HAP-1 (cell line): ENCODE data around the gene RSPH1.

Experiments
- DNase-seq, 2 experiments: peaks; one replicate each; pipeline ENCODE4 v3.0.0-alpha.2; 2016 to 2020; ENCODE audit warnings: low spot score in 2 of 2
- H3K27me3 ChIP-seq: fragments of 250-450 bp; sonication (Bioruptor Pico); 2 replicates; pipeline ENCODE4 v1.5.1; 2020; ENCODE audit warnings: low read depth, mild to moderate bottlenecking, moderate library complexity
- H3K36me3 ChIP-seq: fragments of 250-450 bp; sonication (Bioruptor Pico); replicated peaks from 2 replicates; pipeline ENCODE4 v1.5.1; 2020; ENCODE audit warnings: mild to moderate bottlenecking
- H3K4me1 ChIP-seq: fragments of 250-450 bp; sonication (Bioruptor Pico); 2 replicates; pipeline ENCODE4 v1.5.1; 2020; ENCODE audit warnings: mild to moderate bottlenecking
- H3K4me3 ChIP-seq: fragments of 250-450 bp; sonication (Bioruptor Pico); 2 replicates; pipeline ENCODE4 v1.5.1; 2020; ENCODE audit warnings: mild to moderate bottlenecking, moderate library complexity
- H3K9me3 ChIP-seq: fragments of 250-450 bp; sonication (Bioruptor Pico); 2 replicates; pipeline ENCODE4 v1.5.1; 2020; ENCODE audit warnings: mild to moderate bottlenecking, moderate library complexity
- in situ Hi-C: fragments of 300-500 bp; cut with MboI; formaldehyde crosslinking; loops from 3 replicates; pipeline ENCODE4 v1.14.3; 2020; ENCODE audit warnings: low sequenced_read_pairs, inconsistent platforms, mixed read lengths

RSPH1 gene

DNA sequence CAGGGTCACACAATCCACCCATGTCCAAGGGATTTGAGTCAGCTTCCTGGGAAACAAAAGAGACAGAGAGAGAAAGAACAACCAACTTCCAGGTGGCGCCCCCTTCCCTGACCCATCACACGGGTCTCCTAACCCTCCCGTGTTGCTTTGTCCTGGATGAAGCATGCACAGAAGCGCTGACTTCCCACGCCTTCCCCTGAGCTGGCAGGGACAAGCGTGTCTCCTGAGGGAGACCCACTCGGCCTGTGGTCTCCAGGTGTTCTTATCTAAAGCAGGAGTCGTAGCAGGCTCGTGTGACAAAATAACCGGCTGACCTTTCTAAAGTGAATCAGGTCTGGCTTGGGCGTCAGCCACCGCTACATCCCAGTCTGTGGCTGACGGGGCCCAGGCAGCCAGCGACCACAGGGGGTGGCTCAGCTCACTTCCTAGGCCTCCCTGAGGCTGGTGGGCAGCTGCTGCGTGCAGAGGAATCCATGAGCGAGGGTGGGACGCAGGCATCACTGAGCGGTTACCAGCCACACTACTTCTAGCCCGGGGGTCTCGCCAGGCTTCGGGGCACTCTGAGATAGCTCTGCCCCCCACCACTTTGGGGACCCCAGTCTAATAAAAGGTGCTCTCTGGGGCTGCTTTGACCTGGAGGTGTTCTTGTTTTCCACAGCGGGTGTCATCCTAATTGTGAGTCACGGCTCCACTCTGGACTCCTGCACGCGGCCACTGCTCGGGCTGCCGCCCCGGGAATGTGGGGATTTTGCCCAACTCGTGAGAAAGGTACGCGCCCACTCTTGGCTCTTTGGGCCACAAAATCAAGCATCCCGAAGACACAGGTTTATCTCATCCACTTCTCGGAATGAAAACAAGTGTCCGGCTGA is 51.9 kb downstream of the RSPH1 start:
- Histone ChIP-seq H3K36me3 (no peaks in the 10 kb centered on the region), H3K27me3 (no peaks in the 10 kb centered on the region), H3K9me3 (no peaks in the 10 kb centered on the region), H3K4me1 (no peaks in the 10 kb centered on the region), H3K4me3 (no peak overlapping the region)
- no peak for DNase-seq
- in situ Hi-C loops = no loop called here

DNA sequence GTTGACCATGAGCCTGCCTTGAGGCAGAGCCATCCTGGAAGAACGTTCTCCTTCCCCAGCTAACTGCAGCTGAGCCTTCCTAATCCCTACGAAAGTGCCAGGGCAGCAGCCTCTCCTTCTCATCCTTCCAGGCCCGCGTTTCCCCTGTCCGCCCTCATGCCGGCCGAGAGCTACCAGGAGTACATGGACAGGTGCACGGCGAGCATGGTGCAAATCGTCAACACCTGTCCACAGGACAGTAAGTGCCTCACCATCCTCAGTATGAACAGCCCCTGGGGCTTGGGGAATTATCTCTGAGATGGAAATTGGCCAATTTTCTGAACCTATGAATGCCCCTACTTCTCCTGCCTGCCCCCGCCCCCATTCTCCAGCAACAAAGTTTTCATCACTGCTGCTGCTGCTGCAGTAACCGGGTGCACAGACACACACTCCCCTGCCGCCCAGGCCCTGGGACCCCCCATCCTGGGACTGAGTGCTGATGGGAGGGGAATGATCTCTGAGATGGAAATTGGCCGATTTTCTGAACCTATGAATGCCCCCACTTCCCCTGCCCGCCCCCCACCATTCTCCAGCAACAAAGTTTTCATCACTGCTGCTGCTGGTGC is 52.7 kb downstream of the RSPH1 start:
- DNase-seq = no peak
- H3K4me3 ChIP-seq = no peak overlapping the region
- in situ Hi-C loops = no loop called here
- no peaks in the 10 kb centered on the region for H3K4me1 ChIP-seq
- no peaks in the 10 kb centered on the region for H3K9me3 ChIP-seq
- H3K27me3 ChIP-seq = no peaks in the 10 kb centered on the region
- no peaks in the 10 kb centered on the region for H3K36me3 ChIP-seq

DNA sequence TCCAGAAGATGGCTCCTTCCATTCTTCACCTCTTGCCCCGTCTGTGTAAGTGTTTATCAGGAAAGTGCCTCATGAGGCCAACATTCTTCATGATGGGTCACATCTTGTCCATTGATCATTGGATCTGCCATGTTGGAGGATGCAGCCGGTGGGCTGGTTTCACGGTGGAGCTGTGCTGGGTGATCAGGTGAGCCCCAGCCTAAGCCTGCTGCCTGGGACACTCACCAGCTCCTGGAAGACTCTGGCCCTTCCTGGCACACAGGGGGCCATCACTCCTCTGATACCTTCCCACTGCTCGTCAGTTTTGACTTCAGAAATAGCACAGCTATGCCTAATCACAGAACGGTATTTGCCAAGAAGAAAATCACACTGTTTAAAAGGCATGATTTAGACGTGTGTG is 54.1 kb downstream of the RSPH1 start:
- in situ Hi-C loops = no loop called here
- H3K4me1 ChIP-seq = no peaks in the 10 kb centered on the region
- DNase-seq = no peak
- no peaks in the 10 kb centered on the region for H3K27me3 ChIP-seq
- no peaks in the 10 kb centered on the region for H3K9me3 ChIP-seq
- no peak overlapping the region for H3K4me3 ChIP-seq
- H3K36me3 ChIP-seq = no peaks in the 10 kb centered on the region

DNA sequence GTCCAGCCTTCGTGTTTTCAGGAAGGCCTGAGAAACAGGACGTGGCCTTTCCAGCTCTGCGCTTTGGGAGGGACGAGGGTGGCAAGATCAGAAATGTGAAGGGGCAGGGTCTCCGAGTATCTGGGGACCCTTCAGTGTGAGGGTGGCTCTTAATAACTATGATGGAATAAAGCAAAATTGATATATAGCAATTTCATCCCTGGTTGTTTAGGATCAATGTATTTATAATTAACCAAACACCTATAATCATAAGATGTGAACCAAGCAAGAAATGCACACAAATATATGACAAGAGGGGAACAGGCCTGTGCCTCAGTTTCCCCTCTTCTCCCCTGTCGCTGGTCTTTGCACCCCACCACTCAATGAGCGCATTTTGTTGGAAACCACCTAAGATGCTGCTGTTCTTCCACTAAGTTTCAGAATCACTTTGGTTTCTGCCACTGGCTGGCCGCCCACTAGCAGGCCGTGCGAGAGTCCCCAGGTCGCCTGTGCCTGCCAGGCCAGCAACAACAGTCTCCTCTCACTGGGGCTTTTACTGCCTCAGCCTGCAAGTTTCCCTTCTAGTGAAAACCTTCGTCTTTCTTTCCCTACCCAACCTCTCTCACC is 55.7 kb downstream of the RSPH1 start:
- in situ Hi-C loops = no loop called here
- Histone ChIP-seq H3K4me3 (no peak overlapping the region), H3K9me3 (no peaks in the 10 kb centered on the region), H3K27me3 (no peaks in the 10 kb centered on the region), H3K4me1 (no peaks in the 10 kb centered on the region), H3K36me3 (no peaks in the 10 kb centered on the region)
- DNase-seq = no peak

DNA sequence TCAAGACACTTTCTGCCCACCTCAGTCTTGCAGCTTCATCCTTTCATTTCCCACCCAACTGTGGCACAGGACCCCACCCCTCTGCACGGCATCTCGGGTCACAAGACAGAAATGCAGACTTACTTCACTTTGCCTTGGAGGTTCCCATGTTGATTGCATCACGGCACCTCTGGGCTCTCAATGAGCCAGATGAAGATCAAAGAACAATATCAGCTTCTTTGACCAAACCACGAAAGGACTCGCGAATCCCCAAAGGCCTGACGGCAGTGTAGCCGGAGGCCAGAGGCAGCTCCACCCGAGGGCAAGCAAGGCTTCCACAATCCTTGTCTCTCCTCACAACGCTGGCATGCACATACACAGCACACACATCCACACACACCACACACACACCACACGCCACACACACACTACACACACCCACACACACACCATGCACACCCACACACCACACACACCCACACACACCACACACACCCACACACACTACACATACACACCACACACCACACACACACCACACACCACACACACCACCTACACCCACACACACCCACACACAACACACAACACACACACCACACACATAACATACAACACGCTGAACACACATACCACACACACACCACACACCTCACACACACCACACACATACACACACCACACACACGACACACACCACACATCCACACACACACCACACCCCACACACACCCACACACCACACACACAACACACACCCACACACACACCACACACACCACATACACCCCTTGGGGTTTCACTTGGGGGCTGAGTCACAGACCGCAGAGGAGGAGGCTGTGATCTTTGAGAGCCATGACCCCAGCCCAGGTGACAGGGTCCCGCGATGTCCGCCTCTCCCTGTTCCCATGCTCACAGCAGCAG is 56.5 kb downstream of the RSPH1 start:
- Histone ChIP-seq H3K27me3 (no peaks in the 10 kb centered on the region), H3K4me3 (no peak overlapping the region), H3K36me3 (no peaks in the 10 kb centered on the region), H3K4me1 (no peaks in the 10 kb centered on the region), H3K9me3 (no peaks in the 10 kb centered on the region)
- no peak for DNase-seq
- in situ Hi-C loops = no loop called here

DNA sequence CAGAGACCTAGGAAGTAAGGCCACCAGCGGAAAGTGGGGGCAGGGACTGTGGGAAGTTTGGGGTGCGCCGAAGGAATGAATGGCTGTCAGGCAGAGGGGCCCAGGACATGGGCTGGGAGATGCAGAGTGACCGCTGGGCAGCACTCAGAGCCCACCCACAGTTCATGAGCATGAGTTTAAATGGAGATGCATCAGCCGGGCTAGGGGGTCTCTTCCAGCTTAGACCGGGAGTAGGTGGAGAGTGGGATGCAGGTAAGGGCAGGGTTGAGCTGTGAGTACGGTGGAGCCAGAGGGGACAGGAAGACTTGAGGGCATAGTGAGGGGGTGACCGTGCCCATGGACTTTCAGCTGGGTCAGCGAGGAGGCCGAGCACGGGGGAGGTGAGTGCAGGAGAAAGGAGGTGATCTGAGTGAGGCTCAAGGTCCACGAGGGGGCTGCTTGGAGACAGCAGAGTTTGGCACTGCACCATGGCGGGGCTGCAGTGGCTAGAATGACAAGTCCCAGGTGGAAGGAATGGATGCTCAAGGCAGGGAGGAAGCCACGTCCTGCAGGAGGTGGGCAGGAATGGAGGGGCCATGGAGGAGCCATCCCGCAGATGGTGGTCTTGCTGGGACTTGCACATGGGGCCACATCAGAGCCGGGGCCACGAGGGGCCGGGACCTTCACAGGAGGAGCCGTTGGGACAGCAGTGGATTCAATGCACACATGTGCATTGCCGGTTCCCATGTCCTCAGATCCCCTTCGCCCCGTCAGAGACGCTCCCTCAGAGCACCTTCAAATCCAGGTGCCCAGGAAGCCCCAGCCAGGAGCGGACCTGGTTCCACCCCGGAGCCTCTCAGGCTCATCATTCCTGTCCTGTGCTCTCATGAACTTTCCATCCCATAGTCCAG is 57.5 kb downstream of the RSPH1 start:
- Histone ChIP-seq H3K4me1 (no peaks in the 10 kb centered on the region), H3K27me3 (no peaks in the 10 kb centered on the region), H3K4me3 (no peak overlapping the region), H3K9me3 (no peaks in the 10 kb centered on the region), H3K36me3 (no peaks in the 10 kb centered on the region)
- in situ Hi-C loops = no loop called here
- DNase-seq = no peak

DNA sequence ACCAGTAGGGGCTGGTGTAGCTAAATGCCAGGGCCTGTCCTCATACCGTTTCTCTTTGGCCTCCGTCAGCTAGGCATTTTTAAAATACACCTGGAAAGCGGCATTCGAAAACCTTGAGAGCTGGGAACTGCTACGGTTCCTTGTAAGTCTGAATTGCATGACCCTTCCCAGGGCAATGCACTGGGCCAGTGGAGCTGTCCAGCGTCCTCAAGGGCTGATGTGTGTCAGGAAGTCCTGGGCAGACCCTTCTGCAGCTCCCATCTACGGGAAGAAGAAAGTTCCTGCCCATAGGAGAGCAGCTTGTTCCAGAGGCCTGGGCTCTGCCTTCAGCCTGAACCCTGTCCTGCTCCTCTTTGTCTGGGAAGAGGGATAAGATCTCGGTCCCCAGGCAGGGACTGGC is 58.2 kb downstream of the RSPH1 start:
- in situ Hi-C loops = no loop called here
- DNase-seq = no peak
- no peaks in the 10 kb centered on the region for H3K27me3 ChIP-seq
- H3K4me1 ChIP-seq = no peaks in the 10 kb centered on the region
- H3K4me3 ChIP-seq = no peak overlapping the region
- no peaks in the 10 kb centered on the region for H3K9me3 ChIP-seq
- no peaks in the 10 kb centered on the region for H3K36me3 ChIP-seq

DNA sequence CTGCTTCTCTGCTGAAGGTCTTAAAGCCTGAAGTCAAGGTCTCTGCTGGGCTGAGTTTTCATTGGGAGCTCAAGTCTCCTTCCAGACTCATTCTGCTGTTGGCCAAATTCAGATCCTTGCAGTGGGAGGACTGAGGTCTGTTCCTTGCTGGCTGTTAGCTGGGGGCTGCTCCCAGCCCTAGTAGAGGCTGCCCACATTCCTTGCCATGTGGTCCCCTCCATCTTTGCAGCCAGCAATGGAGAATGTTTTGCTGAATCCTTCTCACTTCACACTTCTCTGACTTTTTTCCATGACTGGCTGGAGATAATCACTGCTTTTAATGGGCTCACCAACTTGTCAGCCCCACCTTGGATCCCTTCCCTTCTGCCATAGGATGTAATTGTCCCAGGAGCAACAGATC is 59.1 kb downstream of the RSPH1 start:
- Histone ChIP-seq H3K9me3 (no peaks in the 10 kb centered on the region), H3K36me3 (no peaks in the 10 kb centered on the region), H3K4me3 (no peak overlapping the region), H3K27me3 (no peaks in the 10 kb centered on the region), H3K4me1 (no peaks in the 10 kb centered on the region)
- no peak for DNase-seq
- in situ Hi-C loops = no loop called here

DNA sequence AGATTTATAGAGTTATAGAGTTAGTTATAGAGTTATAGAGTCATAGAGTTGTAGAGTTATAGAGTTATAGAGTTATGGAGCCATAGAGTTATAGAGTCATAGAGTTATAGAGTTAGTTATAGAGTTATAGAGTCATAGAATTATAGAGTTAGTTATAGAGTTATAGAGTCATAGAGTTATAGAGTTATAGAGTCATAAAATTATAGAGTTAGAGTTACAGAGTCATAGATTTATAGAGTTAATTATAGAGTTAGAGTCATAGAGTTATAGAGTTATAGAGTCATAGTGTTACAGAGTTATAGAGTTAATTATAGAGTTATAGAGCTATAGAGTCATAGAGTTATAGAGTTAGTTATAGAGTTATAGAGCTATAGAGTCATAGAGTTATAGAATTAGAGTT is 60.2 kb downstream of the RSPH1 start:
- in situ Hi-C loops = no loop called here
- Histone ChIP-seq H3K27me3 (no peaks in the 10 kb centered on the region), H3K4me1 (no peaks in the 10 kb centered on the region), H3K9me3 (no peaks in the 10 kb centered on the region), H3K36me3 (no peaks in the 10 kb centered on the region), H3K4me3 (no peak overlapping the region)
- no peak for DNase-seq

DNA sequence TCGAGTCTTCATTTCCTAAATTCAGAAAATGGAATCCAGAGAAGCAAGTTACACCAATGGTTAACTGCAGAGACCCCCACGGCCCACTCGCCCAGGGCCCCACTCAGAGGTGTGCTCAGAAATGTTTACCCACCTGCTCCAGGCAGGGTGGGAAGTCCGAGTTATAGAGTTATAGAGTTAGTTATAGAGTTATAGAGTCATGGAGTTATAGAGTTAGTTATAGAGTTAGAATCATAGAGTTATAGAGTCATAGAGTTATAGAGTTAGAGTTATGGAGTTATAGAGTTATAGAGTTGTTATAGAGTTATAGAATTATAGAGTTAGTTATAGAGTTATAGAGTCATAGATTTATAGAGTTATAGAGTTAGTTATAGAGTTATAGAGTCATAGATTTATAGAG is 60.6 kb downstream of the RSPH1 start:
- no peak overlapping the region for H3K4me3 ChIP-seq
- no peaks in the 10 kb centered on the region for H3K9me3 ChIP-seq
- no peaks in the 10 kb centered on the region for H3K36me3 ChIP-seq
- in situ Hi-C loops = no loop called here
- DNase-seq = no peak
- no peaks in the 10 kb centered on the region for H3K4me1 ChIP-seq
- H3K27me3 ChIP-seq = no peaks in the 10 kb centered on the region

DNA sequence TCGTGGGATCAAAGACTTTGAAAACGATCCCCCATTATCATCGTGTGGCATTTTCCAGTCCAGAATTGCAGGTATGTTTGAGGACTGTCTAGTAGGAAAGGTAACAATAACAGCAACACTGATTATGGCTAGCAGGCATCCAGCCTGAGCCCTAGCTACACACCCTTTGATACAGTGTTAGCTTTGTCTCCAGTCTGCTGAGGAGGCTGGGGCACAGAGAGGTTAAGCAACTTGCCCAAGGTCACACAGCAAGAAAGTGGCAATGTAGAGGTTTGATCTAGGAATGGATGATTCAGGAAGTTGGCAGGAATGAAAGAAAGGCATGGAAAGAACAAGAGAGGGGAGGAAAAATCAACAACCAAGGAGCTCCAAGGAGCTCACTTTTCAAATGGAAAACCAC is 61.1 kb downstream of the RSPH1 start:
- DNase-seq = no peak
- Histone ChIP-seq H3K4me3 (no peak overlapping the region), H3K36me3 (no peaks in the 10 kb centered on the region), H3K27me3 (no peaks in the 10 kb centered on the region), H3K4me1 (no peaks in the 10 kb centered on the region), H3K9me3 (no peaks in the 10 kb centered on the region)
- in situ Hi-C loops = no loop called here

DNA sequence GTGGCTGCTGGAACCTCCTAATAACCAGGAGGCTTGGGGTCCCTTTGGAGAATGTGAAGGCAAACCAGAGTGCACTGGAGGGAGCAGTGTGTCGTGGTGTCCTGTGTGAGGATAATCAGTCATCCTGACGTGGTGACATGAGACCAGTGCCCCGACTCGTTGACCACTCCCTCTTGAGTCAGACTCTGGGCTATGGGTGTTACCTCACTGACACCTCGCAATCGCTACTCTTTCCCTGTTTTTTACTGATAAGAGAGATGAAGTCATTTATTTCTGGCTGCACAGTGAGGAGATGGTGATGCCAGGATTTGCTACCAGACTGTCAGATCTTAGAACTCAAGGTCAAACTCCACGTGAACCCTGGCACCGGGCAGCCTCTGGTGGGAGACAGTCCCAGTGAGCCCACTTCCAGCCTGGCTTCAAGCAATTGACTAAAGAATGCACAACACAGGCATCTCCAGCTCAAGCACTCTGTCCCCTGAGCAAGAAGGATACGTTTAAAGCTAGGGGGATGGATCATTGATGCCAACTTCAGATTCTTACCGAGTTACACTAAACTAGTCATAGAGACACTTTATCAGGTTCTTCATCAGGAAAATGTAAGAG is 62.0 kb downstream of the RSPH1 start:
- Histone ChIP-seq H3K27me3 (no peaks in the 10 kb centered on the region), H3K4me3 (no peak overlapping the region), H3K36me3 (no peaks in the 10 kb centered on the region), H3K9me3 (no peaks in the 10 kb centered on the region), H3K4me1 (no peaks in the 10 kb centered on the region)
- in situ Hi-C loops = no loop called here
- DNase-seq = no peak

DNA sequence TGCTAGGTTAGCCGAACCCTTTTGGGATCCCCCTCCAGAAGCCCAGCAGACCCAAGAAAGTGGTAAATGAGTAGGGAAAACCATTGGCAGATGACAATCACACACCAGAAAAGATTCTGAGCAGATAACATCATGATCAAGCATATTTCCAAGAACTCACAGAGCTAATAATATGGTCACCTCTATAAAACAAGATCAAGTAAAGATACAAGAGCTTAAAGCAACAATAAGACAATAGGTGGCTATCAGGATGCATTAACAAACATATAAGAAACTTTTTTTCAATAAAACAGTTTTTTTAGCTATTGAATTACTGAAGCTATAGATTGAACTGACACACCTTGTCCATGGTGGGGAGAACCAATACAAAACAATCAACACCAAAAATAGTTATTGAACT is 63.3 kb downstream of the RSPH1 start:
- no peak for DNase-seq
- Histone ChIP-seq H3K36me3 (no peaks in the 10 kb centered on the region), H3K4me3 (no peak overlapping the region), H3K4me1 (no peaks in the 10 kb centered on the region), H3K9me3 (no peaks in the 10 kb centered on the region), H3K27me3 (no peaks in the 10 kb centered on the region)
- in situ Hi-C loops = no loop called here
